ENCODE results near the gene ITGBL1.

The ITGBL1 gene

GRCh38 chr13:101447852-101448251, 4.6 kb upstream of the ITGBL1 start:
- ChIA-PET POLR2A (no interaction called here), CTCF (interaction anchor here (1.3 kb wide), 1 partner anchor 300 kb away, joined by 4 read pairs; no protein-coding TSS in a partner anchor)
- no peak for DNase-seq (ENCODE audit: low read depth, low spot score)
- H3K4me3 ChIP-seq (ENCODE audit: low read depth, low read length), result no peak overlapping the region
- no peak for TF ChIP-seq CTCF (IDR thresholded peaks at IDR 0.05; ENCODE audit: insufficient read depth, low read length, missing control alignments)

- no peak for TF ChIP-seq CTCF (IDR thresholded peaks at IDR 0.05; ENCODE audit: insufficient read depth, low read length, missing control alignments)
- POLR2A ChIA-PET, result interaction anchor here (0.6 to 0.7 kb wide), 2 partner anchors 143 to 278 kb away, joined by 3 read pairs; no protein-coding TSS in a partner anchor
- no peak overlapping the region for H3K4me3 ChIP-seq (ENCODE audit: low read depth, low read length)
- DNase-seq (ENCODE audit: low read depth, low spot score), result peak; percentile 52
- CTCF ChIA-PET, result interaction anchor here (0.8 to 1.3 kb wide), 2 partner anchors 142 to 305 kb away, joined by 3 read pairs; no protein-coding TSS in a partner anchor
Measured at GRCh38 chr13:101449790-101450748, 2.4 kb upstream of the ITGBL1 start.

- CTCF ChIA-PET, result interaction anchor here (0.8 to 1.3 kb wide), 2 partner anchors 142 to 306 kb away, joined by 3 read pairs; no protein-coding TSS in a partner anchor
- TF ChIP-seq CTCF (IDR thresholded peaks at IDR 0.05; ENCODE audit: insufficient read depth, low read length, missing control alignments), result no peak
- DNase-seq (ENCODE audit: low read depth, low spot score), result no peak
- POLR2A ChIA-PET, result interaction anchor here (0.7 kb wide), 1 partner anchor 144 kb away, joined by 3 read pairs; no protein-coding TSS in a partner anchor
- H3K4me3 ChIP-seq (ENCODE audit: low read depth, low read length), result 0 out of 2 replicates have a peak overlapping the region, but pooled peaks have one; percentile 4
Measured at GRCh38 chr13:101450749-101451130, 1.7 kb upstream of the ITGBL1 start.

GRCh38 chr13:101451641-101452040, 834 bp upstream of the ITGBL1 start:
- no peak for TF ChIP-seq CTCF (IDR thresholded peaks at IDR 0.05; ENCODE audit: insufficient read depth, low read length, missing control alignments)
- no peak overlapping the region; the same call in 1 of the 2 replicates for H3K4me3 ChIP-seq (ENCODE audit: low read depth, low read length)
- CTCF ChIA-PET, result interaction anchor here (1.6 to 7.7 kb wide), 3 partner anchors 14 to 307 kb away, joined by 5 to 53 read pairs (median 18); no protein-coding TSS in a partner anchor
- DNase-seq (ENCODE audit: low read depth, low spot score), result no peak
- POLR2A ChIA-PET, result no interaction called here

- CTCF ChIA-PET, result interaction anchor here (0.9 to 7.7 kb wide), 8 partner anchors 17 to 310 kb away, joined by 3 to 53 read pairs (median 4); no protein-coding TSS in a partner anchor
- DNase-seq (ENCODE audit: low read depth, low spot score), result no peak
- POLR2A ChIA-PET, result interaction anchor here (2.7 kb wide), 1 partner anchor 55 kb away, joined by 11 read pairs; no protein-coding TSS in a partner anchor
- TF ChIP-seq CTCF (IDR thresholded peaks at IDR 0.05; ENCODE audit: insufficient read depth, low read length, missing control alignments), result peak; percentile 48
- H3K4me3 ChIP-seq (ENCODE audit: low read depth, low read length), result peak overlapping the region; percentile 86
Measured at GRCh38 chr13:101453784-101454201, 1.3 kb downstream of the ITGBL1 start.

GRCh38 chr13:101454767-101455166, 2.3 kb downstream of the ITGBL1 start:
- no peak for DNase-seq (ENCODE audit: low read depth, low spot score)
- no peak for TF ChIP-seq CTCF (IDR thresholded peaks at IDR 0.05; ENCODE audit: insufficient read depth, low read length, missing control alignments)
- ChIA-PET CTCF (interaction anchor here (1.1 to 7.7 kb wide), 8 partner anchors 15 to 311 kb away, joined by 3 to 53 read pairs (median 4); no protein-coding TSS in a partner anchor), POLR2A (interaction anchor here (0.7 to 2.7 kb wide), 3 partner anchors 10 to 148 kb away, joined by 4 to 11 read pairs (median 6); no protein-coding TSS in a partner anchor)
- H3K4me3 ChIP-seq (ENCODE audit: low read depth, low read length), result peak overlapping the region; percentile 86
